ENCODE measurements around the gene HPSE2. TPM values are rescaled to one million over a fixed set of nuclear protein-coding genes. Genes with fewer than 3 reads are reported as not detected.

Gene HPSE2
- total RNA-seq, 1 experiment from 2014 or later: 0.20 TPM

DNA sequence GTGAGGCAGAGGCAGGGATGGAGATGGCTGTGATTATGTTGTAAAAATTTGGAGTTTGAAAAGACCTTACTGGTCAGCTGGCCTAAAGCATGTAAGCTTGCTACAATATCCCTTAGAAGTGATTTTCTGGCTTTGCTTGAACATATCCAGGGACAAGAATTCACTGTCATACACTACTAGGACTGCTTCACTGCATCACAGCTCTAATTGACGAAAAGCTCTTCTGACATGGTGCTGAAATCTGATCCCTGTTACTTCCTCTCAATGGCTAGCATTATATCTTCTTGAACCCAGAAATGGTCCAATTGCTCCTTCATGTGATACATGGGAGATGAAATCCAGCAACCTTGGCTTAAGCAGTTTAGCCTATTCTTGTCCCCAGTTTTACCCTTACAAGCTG is 591.2 kb downstream of the HPSE2 start:
- Histone ChIP-seq H3K79me2 (ENCODE audit: insufficient read depth, low read length) (no peaks in the 10 kb centered on the region), H2BK5ac (ENCODE audit: insufficient read length, low read length) (no peak overlapping the region), H3K9ac (ENCODE audit: extremely low read depth, insufficient read length, low read length) (no peak overlapping the region), H3K4ac (ENCODE audit: low read depth, low read length) (no peak overlapping the region), H3K27me3 (ENCODE audit: insufficient read depth, low read length) (no peaks in the 10 kb centered on the region), H3K4me2 (ENCODE audit: insufficient read depth, insufficient read length, low read length) (no peak overlapping the region), H2BK15ac (ENCODE audit: low read depth, low read length) (no peak overlapping the region), H3K9me3 (ENCODE audit: control insufficient read depth, low read depth, low read length) (no peaks in the 10 kb centered on the region), H3K27ac (ENCODE audit: insufficient read length, low read depth, low read length) (no peak overlapping the region), H3K4me1 (ENCODE audit: insufficient read depth, low read length) (peaks cover 8% of the 10 kb centered on the region), H3T11ph (ENCODE audit: low read length) (no peak overlapping the region), H4K5ac (ENCODE audit: insufficient read length, low read depth, low read length) (no peak overlapping the region), H4K91ac (ENCODE audit: insufficient read length, low read depth, low read length) (no peak overlapping the region), H3K18ac (ENCODE audit: insufficient read length, low read depth, low read length) (no peak overlapping the region), H3K79me1 (ENCODE audit: insufficient read depth, low read depth, low read length, poor library complexity, severe bottlenecking) (no peaks in the 10 kb centered on the region), H2BK120ac (ENCODE audit: low read depth, low read length, poor library complexity, severe bottlenecking) (no peak overlapping the region), H4K8ac (replicated peaks; ENCODE audit: insufficient read length, low read depth, low read length) (no peak overlapping the region), H4K20me1 (ENCODE audit: control insufficient read depth, insufficient read depth, insufficient read length) (no peaks in the 10 kb centered on the region), H3K56ac (ENCODE audit: insufficient read length, low read depth, low read length) (no peak overlapping the region), H2BK20ac (ENCODE audit: low read depth, low read length, poor library complexity, severe bottlenecking) (no peak overlapping the region), H2BK12ac (ENCODE audit: insufficient read length, low read depth, low read length) (no peak overlapping the region), H2AFZ (ENCODE audit: low read length) (no peak overlapping the region), H3K23me2 (ENCODE audit: insufficient read length, low read depth, low read length, poor library complexity, severe bottlenecking) (no peaks in the 10 kb centered on the region), H2AK5ac (ENCODE audit: insufficient read length, low read length) (no peak overlapping the region), H3K14ac (ENCODE audit: insufficient read depth, low read length) (no peak overlapping the region), H3K23ac (ENCODE audit: insufficient read length, low read depth, low read length) (no peak overlapping the region)
- H3K36me3 Mint-ChIP-seq (ENCODE audit: insufficient read depth in 1 of 3, low read depth in 3 of 3): peaks cover 0 to 2% (median 0%) of the 10 kb centered on the region in 3 experiments; a peak in 2 of 7 replicates
- H3K27me3 Mint-ChIP-seq (ENCODE audit: low read depth): no peaks in the 10 kb centered on the region
- DNase-seq: no peak
- H3K27ac Mint-ChIP-seq: no peak overlapping the region
- no peak overlapping the region for H3K4me3 Mint-ChIP-seq
- WGBS (ENCODE audit: extremely low coverage, insufficient read length, low lambda C conversion rate): no CpG with 5 or more reads among the region's 1 CpG
- H3K4me1 Mint-ChIP-seq: peaks cover 33 to 43% of the 10 kb centered on the region in 2 experiments
- no peaks in the 10 kb centered on the region for H3K9me3 Mint-ChIP-seq
- TF ChIP-seq, protein P1, sequence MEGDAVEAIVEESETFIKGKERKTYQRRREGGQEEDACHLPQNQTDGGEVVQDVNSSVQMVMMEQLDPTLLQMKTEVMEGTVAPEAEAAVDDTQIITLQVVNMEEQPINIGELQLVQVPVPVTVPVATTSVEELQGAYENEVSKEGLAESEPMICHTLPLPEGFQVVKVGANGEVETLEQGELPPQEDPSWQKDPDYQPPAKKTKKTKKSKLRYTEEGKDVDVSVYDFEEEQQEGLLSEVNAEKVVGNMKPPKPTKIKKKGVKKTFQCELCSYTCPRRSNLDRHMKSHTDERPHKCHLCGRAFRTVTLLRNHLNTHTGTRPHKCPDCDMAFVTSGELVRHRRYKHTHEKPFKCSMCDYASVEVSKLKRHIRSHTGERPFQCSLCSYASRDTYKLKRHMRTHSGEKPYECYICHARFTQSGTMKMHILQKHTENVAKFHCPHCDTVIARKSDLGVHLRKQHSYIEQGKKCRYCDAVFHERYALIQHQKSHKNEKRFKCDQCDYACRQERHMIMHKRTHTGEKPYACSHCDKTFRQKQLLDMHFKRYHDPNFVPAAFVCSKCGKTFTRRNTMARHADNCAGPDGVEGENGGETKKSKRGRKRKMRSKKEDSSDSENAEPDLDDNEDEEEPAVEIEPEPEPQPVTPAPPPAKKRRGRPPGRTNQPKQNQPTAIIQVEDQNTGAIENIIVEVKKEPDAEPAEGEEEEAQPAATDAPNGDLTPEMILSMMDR (conservative IDR thresholded peaks at IDR 0.05): no peak
